Trophoblast cell (in vitro differentiated cells and primary cell): Measurements from ENCODE around the gene KIAA0513.

Experiments
- DNase-seq, 2 donors: peaks; one replicate each; pipeline ENCODE4 v3.0.0-alpha.2; 2016
- H2AFZ ChIP-seq: 2 replicates; pipeline ENCODE4 v1.6.1; 2013; ENCODE audit warnings: low read length, moderate library complexity, mild to moderate bottlenecking; ENCODE audit not compliant: insufficient read depth, poor library complexity
- H2AK5ac ChIP-seq: 2 replicates; pipeline ENCODE4 v1.6.1; 2013; ENCODE audit warnings: mild to moderate bottlenecking, low read length
- H2BK120ac ChIP-seq: 2 replicates; pipeline ENCODE4 v1.6.1; 2013; ENCODE audit warnings: low read length, mild to moderate bottlenecking, moderate library complexity; ENCODE audit not compliant: insufficient read depth, poor library complexity
- H2BK12ac ChIP-seq: 2 replicates; pipeline ENCODE4 v1.6.1; 2013; ENCODE audit warnings: mild to moderate bottlenecking, low read length, moderate library complexity
- H2BK5ac ChIP-seq: 2 replicates; pipeline ENCODE4 v1.6.1; 2013; ENCODE audit warnings: low read length, low read depth, moderate library complexity, mild to moderate bottlenecking; ENCODE audit not compliant: poor library complexity
- H3K14ac ChIP-seq: 2 replicates; pipeline ENCODE4 v1.6.1; 2013; ENCODE audit warnings: mild to moderate bottlenecking, low read length
- H3K18ac ChIP-seq: 2 replicates; pipeline ENCODE4 v1.6.1; 2013; ENCODE audit warnings: mild to moderate bottlenecking, low read length
- H3K23ac ChIP-seq: 2 replicates; pipeline ENCODE4 v1.6.1; 2013; ENCODE audit warnings: low read length
- H3K27ac ChIP-seq: 2 replicates; pipeline ENCODE4 v1.5.1; 2013; ENCODE audit warnings: low read depth, mild to moderate bottlenecking, inconsistent platforms, low read length, moderate library complexity
- H3K27me3 ChIP-seq: 2 replicates; pipeline ENCODE4 v1.6.1; 2013; ENCODE audit warnings: inconsistent platforms, mild to moderate bottlenecking, low read length, moderate library complexity; ENCODE audit not compliant: insufficient read depth
- H3K36me3 ChIP-seq, 2 experiments: 1 replicate in 1 of 2; 2 replicates in 1 of 2; pipeline ENCODE4 v1.6.1; 2013; ENCODE audit warnings: low read length in 2 of 2, mild to moderate bottlenecking in 2 of 2, moderate library complexity in 1 of 2; ENCODE audit not compliant: insufficient read depth in 2 of 2, control insufficient read depth in 1 of 2
- H3K4ac ChIP-seq: 2 replicates; pipeline ENCODE4 v1.6.1; 2013; ENCODE audit warnings: low read depth, mild to moderate bottlenecking, low read length, moderate library complexity
- H3K4me1 ChIP-seq, 2 experiments: 1 replicate in 1 of 2; 2 replicates in 1 of 2; pipeline ENCODE4 v1.6.1; 2013; ENCODE audit warnings: low read length in 2 of 2, mild to moderate bottlenecking in 2 of 2, moderate library complexity in 1 of 2; ENCODE audit not compliant: insufficient read depth in 2 of 2, control insufficient read depth in 1 of 2
- H3K4me2 ChIP-seq: 2 replicates; pipeline ENCODE4 v1.6.1; 2013; ENCODE audit warnings: inconsistent platforms, mild to moderate bottlenecking, low read length, moderate library complexity
- H3K4me3 ChIP-seq: 2 replicates; pipeline ENCODE4 v1.5.1; 2013; ENCODE audit warnings: mild to moderate bottlenecking, low read depth, low read length, inconsistent platforms
- H3K79me1 ChIP-seq: one replicate; pipeline ENCODE4 v1.6.1; 2013; ENCODE audit warnings: low read length
- H3K79me2 ChIP-seq: 2 replicates; pipeline ENCODE4 v1.6.1; 2013; ENCODE audit warnings: low read length, mild to moderate bottlenecking; ENCODE audit not compliant: control insufficient read depth, insufficient read depth, poor library complexity
- H3K9ac ChIP-seq: 2 replicates; pipeline ENCODE4 v1.6.1; 2013; ENCODE audit warnings: mild to moderate bottlenecking, low read length
- H3K9me3 ChIP-seq: 2 replicates; pipeline ENCODE4 v1.6.1; 2013; ENCODE audit warnings: low read depth, mild to moderate bottlenecking, control low read depth, inconsistent platforms, low read length; ENCODE audit not compliant: insufficient read depth
- H4K12ac ChIP-seq: 2 replicates; pipeline ENCODE4 v1.6.1; 2013; ENCODE audit warnings: low read depth, mild to moderate bottlenecking, low read length, moderate library complexity
- H4K8ac ChIP-seq: 2 replicates; pipeline ENCODE4 v1.6.1; 2013; ENCODE audit warnings: low read depth, mild to moderate bottlenecking, low read length, moderate library complexity
- H4K91ac ChIP-seq: one replicate; pipeline ENCODE4 v1.6.1; 2013; ENCODE audit warnings: low read depth, mild to moderate bottlenecking, low read length, moderate library complexity
- WGBS: extraction: QIAGEN DNeasy Blood & Tissue Kit; methylation state at CpG from one replicate; pipeline ENCODE4 v1.1.7; 2013; ENCODE audit warnings: missing lambda C conversion rate; ENCODE audit not compliant: insufficient read length, insufficient coverage; ENCODE audit errors: extremely low coverage; 5-methylcytosine and 5-hydroxymethylcytosine counted together

KIAA0513 gene

DNA sequence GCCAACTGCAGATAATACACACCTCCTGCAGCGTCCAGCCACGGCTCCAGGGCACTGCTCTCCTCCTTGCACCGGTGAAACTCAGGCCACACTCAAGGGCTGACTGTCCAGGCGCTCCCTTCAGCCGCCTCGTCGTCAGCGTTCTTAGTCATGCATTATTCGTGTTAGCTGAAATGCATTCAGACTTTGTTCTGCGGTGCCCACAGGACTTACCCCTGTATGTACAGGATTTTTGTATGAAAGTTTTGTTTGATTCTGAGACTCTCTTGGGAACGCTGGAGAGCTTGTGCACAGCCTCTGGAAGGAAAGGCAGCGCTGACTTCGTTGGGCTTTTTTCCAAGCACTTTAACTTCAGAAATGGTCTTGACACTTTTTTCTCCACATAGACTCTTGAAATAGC, 62.6 kb downstream of the KIAA0513 start:
- no peaks in the 10 kb centered on the region for H3K79me1 ChIP-seq
- H3K23ac ChIP-seq: no peak overlapping the region
- H2BK12ac ChIP-seq: no peak overlapping the region
- H4K8ac ChIP-seq: no peak overlapping the region
- H3K9me3 ChIP-seq: no peaks in the 10 kb centered on the region
- peaks cover 20 to 24% of the 10 kb centered on the region in 2 experiments for H3K4me1 ChIP-seq
- H2BK120ac ChIP-seq: no peak overlapping the region
- H3K4me3 ChIP-seq: no peak overlapping the region
- H2BK5ac ChIP-seq: no peak overlapping the region
- H3K4me2 ChIP-seq: no peak overlapping the region
- no peak overlapping the region for H4K91ac ChIP-seq
- peaks cover 3% of the 10 kb centered on the region for H3K79me2 ChIP-seq
- no CpG with 5 or more reads among the region's 13 CpGs for WGBS
- no peak overlapping the region for H3K27ac ChIP-seq
- H3K18ac ChIP-seq: no peak overlapping the region
- DNase-seq: peak; percentile 14 to 30
- H4K12ac ChIP-seq: no peak overlapping the region
- no peak overlapping the region for H2AK5ac ChIP-seq
- H2AFZ ChIP-seq: no peak overlapping the region
- H3K27me3 ChIP-seq: no peaks in the 10 kb centered on the region
- no peak overlapping the region for H3K9ac ChIP-seq
- no peaks in the 10 kb centered on the region for H3K36me3 ChIP-seq
- no peak overlapping the region for H3K14ac ChIP-seq
- H3K4ac ChIP-seq: no peak overlapping the region

DNA sequence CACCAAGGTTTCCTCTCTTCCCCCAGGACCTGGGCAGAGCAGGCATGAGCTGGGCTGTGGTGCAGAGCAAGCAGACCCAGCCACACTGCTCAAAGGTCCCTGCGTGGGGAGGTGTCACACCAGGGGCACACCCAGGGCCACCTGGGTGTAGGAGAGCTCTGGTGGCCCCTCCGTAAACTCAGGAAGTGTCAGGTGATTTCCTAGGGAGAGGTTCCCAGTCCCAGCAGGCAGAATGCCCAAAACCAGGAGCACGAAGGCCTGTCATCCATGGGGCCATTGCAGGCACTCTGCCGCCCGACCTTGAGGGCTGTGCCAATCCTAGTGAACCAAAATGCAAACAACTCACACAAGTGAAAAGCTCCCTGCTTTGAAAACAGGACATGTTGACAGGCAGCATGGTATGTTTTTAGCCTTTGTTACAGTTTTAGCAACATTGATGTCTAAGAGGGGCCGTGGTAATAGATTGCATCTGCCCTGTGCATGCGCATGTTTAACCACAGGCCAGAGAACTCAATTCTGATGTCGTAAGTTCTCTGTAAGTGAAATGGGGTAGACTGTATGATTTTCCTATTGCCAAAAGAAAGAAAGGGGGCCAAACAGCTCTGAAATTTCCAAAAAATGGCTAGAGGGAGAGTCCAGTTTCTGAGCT, 63.4 kb downstream of the KIAA0513 start:
- peak overlapping the region; percentile 12 for H3K27ac ChIP-seq
- H3K36me3 ChIP-seq: no peaks in the 10 kb centered on the region
- H4K8ac ChIP-seq: peak overlapping the region; percentile 30
- H2BK120ac ChIP-seq: peak overlapping the region; percentile 39
- H3K4me3 ChIP-seq: no peak overlapping the region
- no peaks in the 10 kb centered on the region for H3K9me3 ChIP-seq
- no CpG with 5 or more reads among the region's 8 CpGs for WGBS
- H3K4ac ChIP-seq: no peak overlapping the region
- no peaks in the 10 kb centered on the region for H3K27me3 ChIP-seq
- no peak overlapping the region for H3K9ac ChIP-seq
- peak overlapping the region; percentile 4 for H2BK12ac ChIP-seq
- no peak overlapping the region for H3K23ac ChIP-seq
- peak overlapping the region; percentile 16 for H4K91ac ChIP-seq
- no peak overlapping the region for H3K4me2 ChIP-seq
- no peak overlapping the region for H2AK5ac ChIP-seq
- H3K79me2 ChIP-seq: peaks cover 3% of the 10 kb centered on the region
- no peak overlapping the region for H4K12ac ChIP-seq
- peak overlapping the region; percentile 37 for H3K14ac ChIP-seq
- no peak overlapping the region for H2BK5ac ChIP-seq
- H3K79me1 ChIP-seq: no peaks in the 10 kb centered on the region
- no peak for DNase-seq
- H2AFZ ChIP-seq: no peak overlapping the region
- H3K18ac ChIP-seq: peak overlapping the region; percentile 19
- H3K4me1 ChIP-seq: peaks cover 20 to 24% of the 10 kb centered on the region in 2 experiments

GRCh38 chr16:85091522-85091910, 63.9 kb downstream of the KIAA0513 start:
- Histone ChIP-seq H3K4me1 (peaks cover 20 to 24% of the 10 kb centered on the region in 2 experiments), H2AFZ (no peak overlapping the region), H3K79me1 (no peaks in the 10 kb centered on the region), H3K18ac (no peak overlapping the region), H3K4me2 (no peak overlapping the region), H3K9ac (no peak overlapping the region), H3K14ac (no peak overlapping the region), H3K4ac (no peak overlapping the region), H2BK5ac (no peak overlapping the region), H3K4me3 (no peak overlapping the region), H3K27me3 (no peaks in the 10 kb centered on the region), H4K8ac (no peak overlapping the region), H2BK120ac (no peak overlapping the region), H4K12ac (no peak overlapping the region), H3K27ac (no peak overlapping the region), H3K23ac (no peak overlapping the region), H3K9me3 (no peaks in the 10 kb centered on the region), H2AK5ac (no peak overlapping the region), H2BK12ac (no peak overlapping the region), H4K91ac (no peak overlapping the region), H3K36me3 (no peaks in the 10 kb centered on the region), H3K79me2 (peaks cover 3% of the 10 kb centered on the region)
- DNase-seq: no peak
- WGBS: no CpG with 5 or more reads among the region's 7 CpGs

DNA sequence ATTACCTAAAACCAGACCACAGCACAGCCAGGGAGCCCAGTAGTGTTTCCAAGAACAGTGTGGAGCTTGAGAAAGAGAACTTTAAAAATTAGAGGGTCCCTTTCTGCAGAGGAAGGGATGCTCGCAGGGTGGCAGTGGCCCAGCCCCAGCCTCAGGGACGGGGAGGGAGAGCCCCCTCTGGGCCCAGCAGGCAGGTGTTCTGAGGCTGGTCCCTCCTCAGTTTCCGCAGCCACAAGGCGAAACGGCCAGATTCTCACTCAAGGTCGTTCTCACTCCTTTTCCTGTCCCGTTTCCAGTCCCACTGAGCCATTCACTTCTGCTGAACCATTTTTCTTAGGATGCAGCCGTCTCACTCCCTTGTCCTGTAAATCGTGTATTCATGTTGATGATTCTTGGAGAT, 64.7 kb downstream of the KIAA0513 start:
- Histone ChIP-seq H3K9me3 (no peaks in the 10 kb centered on the region), H3K36me3 (no peaks in the 10 kb centered on the region), H3K4me2 (no peak overlapping the region), H3K14ac (no peak overlapping the region), H2BK120ac (no peak overlapping the region), H3K18ac (no peak overlapping the region), H3K9ac (no peak overlapping the region), H3K27me3 (no peaks in the 10 kb centered on the region), H2BK12ac (no peak overlapping the region), H3K23ac (no peak overlapping the region), H3K27ac (no peak overlapping the region), H3K79me1 (no peaks in the 10 kb centered on the region), H2AK5ac (no peak overlapping the region), H4K91ac (no peak overlapping the region), H4K12ac (no peak overlapping the region), H2BK5ac (no peak overlapping the region), H4K8ac (no peak overlapping the region), H2AFZ (no peak overlapping the region), H3K4ac (no peak overlapping the region), H3K4me3 (no peak overlapping the region), H3K79me2 (peaks cover 3% of the 10 kb centered on the region), H3K4me1 (peaks cover 20 to 24% of the 10 kb centered on the region in 2 experiments)
- no CpG with 5 or more reads among the region's 9 CpGs for WGBS
- DNase-seq: no peak
